HG02642 (cell line): ENCODE data around the gene PPP1R2B.

Experiments
- ATAC-seq: cut with Tn5 transposase; IDR thresholded peaks from one replicate; pipeline ENCODE4 v1.9.1; 2021; ENCODE audit warnings: mild to moderate bottlenecking; ENCODE audit not compliant: unreplicated experiment, poor library complexity

PPP1R2B gene

DNA sequence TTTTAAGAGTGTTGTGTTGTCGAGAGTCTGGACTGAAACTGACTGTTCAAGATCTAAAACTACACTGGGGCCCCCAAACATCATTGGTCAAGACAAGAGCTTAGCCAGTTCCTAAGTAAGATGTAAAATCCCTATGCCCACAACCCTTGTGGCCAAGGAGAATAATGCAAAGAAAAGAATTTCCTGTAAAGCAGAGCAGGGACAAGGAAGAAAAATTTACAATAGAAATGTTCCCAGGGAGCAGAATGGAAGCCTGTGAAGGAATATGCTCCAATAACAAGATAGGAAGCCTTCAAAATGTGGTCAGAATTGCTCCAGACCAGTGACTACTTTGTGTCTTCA is 20.4 kb downstream of the PPP1R2B start:
- ATAC-seq: no peak

- no peak for ATAC-seq
Observed at GRCh38 chr5:156871212-156871611, 21.1 kb downstream of the PPP1R2B start.

DNA sequence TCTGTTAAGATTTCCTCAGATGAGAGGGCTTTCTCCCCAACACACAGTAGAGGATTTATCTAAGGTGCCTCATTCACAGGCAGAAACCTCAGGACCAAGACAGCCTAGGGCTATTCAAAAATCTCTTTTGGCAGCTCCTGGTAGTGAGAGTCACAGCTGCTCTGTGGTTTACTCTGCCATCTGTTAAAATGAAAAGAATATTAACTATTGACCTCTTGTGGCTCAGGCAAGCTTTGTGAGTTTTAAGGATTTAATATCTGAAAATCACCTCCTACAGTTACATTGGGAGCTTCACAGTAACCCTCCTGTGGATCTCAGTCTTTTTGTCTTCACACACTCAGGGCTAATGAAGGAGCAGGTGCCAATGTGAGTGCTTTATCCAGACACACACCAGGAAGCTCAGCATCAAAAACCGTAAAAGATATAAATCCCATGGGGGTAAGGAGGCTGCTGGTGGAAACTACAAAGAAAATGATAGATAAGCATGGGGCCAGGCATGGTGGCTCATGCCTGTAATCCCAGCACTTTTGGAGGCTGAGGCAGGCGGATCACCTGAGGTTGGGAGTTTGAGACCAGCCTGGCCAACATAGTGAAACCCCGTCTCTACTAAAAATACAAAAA is 29.7 kb downstream of the PPP1R2B start:
- peak; percentile 93 for ATAC-seq

GRCh38 chr5:156883316-156883875 is 33.3 kb downstream of the PPP1R2B start:
- no peak for ATAC-seq

- no peak for ATAC-seq
Observed at GRCh38 chr5:156888520-156888919, 38.4 kb downstream of the PPP1R2B start.

GRCh38 chr5:156892223-156892622 is 42.1 kb downstream of the PPP1R2B start:
- ATAC-seq: no peak

DNA sequence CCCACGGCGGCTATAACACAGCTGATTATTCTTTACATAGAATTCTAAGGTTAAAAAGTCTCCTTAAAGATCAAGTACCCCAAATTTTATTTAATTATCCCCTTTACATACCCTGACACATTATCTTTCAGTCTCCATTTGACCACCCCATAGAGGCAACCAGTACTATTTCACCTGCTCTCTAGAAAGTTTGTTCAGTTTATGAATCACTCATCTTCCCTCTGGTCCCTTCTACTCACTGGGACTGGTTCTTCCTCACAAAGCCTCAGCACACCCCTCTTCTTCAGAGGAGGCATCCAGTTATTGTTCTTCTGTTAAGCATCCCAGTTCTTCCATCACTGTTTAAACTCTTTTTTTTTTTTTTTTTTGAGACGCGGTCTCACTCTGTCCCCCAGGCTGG is 42.8 kb downstream of the PPP1R2B start:
- ATAC-seq: no peak

GRCh38 chr5:156893517-156893916 is 43.4 kb downstream of the PPP1R2B start:
- ATAC-seq: peak; percentile 59

DNA sequence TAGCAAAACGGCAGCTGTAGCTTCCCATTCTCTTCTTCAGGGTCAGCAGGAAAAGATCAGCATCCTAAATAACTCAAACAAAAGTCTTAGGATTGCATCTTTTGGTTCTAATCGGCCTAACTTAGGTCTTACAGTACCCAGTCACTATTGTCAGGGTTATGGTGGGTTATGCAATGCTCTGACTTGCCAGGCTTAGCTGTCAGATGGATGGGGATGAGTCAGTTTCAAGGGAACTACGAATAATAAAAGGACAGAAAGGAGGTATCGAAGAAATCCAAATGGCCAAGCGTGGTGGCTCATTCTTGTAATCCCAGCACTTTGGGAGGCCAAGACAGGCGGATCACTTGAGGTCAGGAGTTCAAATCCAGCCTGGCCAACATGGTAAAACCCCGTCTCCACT is 46.5 kb downstream of the PPP1R2B start:
- no peak for ATAC-seq
